ENCODE results near the gene ERCC6L.
"Not testable (repeated sequence)": the region's sequence is repeated elsewhere in the genome, so short reads cannot be mapped to it uniquely, and the experiment has no call there.

- not testable (repeated sequence) for TF ChIP-seq POLR2A, CTCF (IDR thresholded peaks at IDR 0.05)
Measured at GRCh38 chrX:72220375-72220774, 18.5 kb downstream of the ERCC6L start.

All from ovary (tissue), 3 donors.